ENCODE results near the gene RUNX2.

GRCh38 chr6:45424451-45424861 lies 96.3 kb downstream of the RUNX2 start:
- no peak for TF ChIP-seq CTCF (IDR thresholded peaks at IDR 0.05; ENCODE audit: low read depth, low read length, missing input control)
- TF ChIP-seq ZBTB33 (IDR thresholded peaks at IDR 0.05): no peak

Measured in liver (tissue), 2 donors.